Glutamatergic neuron (in vitro differentiated cells): Measurements from ENCODE around the gene GSE1. TPM values are rescaled to one million over a fixed set of nuclear protein-coding genes. Genes with fewer than 3 reads are reported as not detected.

Source experiments
- DNase-seq: peaks from one replicate; pipeline ENCODE4 v3.0.0; 2022
- H3K27ac Mint-ChIP-seq: one replicate; pipeline ENCODE4 v1.8.0; 2020; ENCODE audit warnings: mild to moderate bottlenecking, mixed read lengths, inconsistent platforms; ENCODE audit not compliant: unreplicated experiment
- H3K27me3 Mint-ChIP-seq: one replicate; pipeline ENCODE4 v1.8.0; 2020; ENCODE audit warnings: mild to moderate bottlenecking, moderate library complexity, mixed read lengths, inconsistent platforms; ENCODE audit not compliant: unreplicated experiment
- H3K36me3 Mint-ChIP-seq: one replicate; pipeline ENCODE4 v1.8.0; 2020; ENCODE audit warnings: mild to moderate bottlenecking, mixed read lengths, inconsistent platforms; ENCODE audit not compliant: unreplicated experiment
- H3K4me1 Mint-ChIP-seq: one replicate; pipeline ENCODE4 v1.8.0; 2020; ENCODE audit warnings: mild to moderate bottlenecking, low read depth, mixed read lengths, inconsistent platforms; ENCODE audit not compliant: unreplicated experiment
- H3K4me3 Mint-ChIP-seq: one replicate; pipeline ENCODE4 v1.8.0; 2020; ENCODE audit warnings: mild to moderate bottlenecking, mixed read lengths, inconsistent platforms; ENCODE audit not compliant: unreplicated experiment
- H3K9me3 Mint-ChIP-seq: one replicate; pipeline ENCODE4 v1.8.0; 2020; ENCODE audit warnings: mild to moderate bottlenecking, moderate library complexity, mixed read lengths, inconsistent platforms; ENCODE audit not compliant: unreplicated experiment
- CTCF ChIP-seq: fragments of 200-600 bp; sonication (generic); IDR thresholded peaks from one replicate; pipeline ENCODE4 v1.5.0; 2021; ENCODE audit not compliant: partially characterized antibody, unreplicated experiment
- total RNA-seq: library from RNA; stranded (reverse); fragmentation: NEBNext Ultra II Directional; extraction: Animal tissue kit (Norgen Biotek cat#: 25700); gene quantifications from one replicate; pipeline ENCODE4 v1.2.1, GENCODE V29; 2021; ENCODE audit not compliant: unreplicated experiment

GSE1 gene
- total RNA-seq, 1 donor from 2014 or later: 473 TPM

- DNase-seq: no peak
- H3K36me3 Mint-ChIP-seq: no peaks in the 10 kb centered on the region
- peak overlapping the region; percentile 3 for H3K4me3 Mint-ChIP-seq
- H3K27me3 Mint-ChIP-seq: peaks cover 15% of the 10 kb centered on the region
- TF ChIP-seq CTCF: no peak
- peak overlapping the region; percentile 88 for H3K27ac Mint-ChIP-seq
- H3K9me3 Mint-ChIP-seq: peaks cover 27% of the 10 kb centered on the region
- H3K4me1 Mint-ChIP-seq: peaks cover 11% of the 10 kb centered on the region
Observed at GRCh38 chr16:85679870-85680269, 66.7 kb downstream of the GSE1 start.

- Mint-ChIP-seq H3K9me3 (peaks cover 24% of the 10 kb centered on the region), H3K4me3 (no peak overlapping the region), H3K27ac (peak overlapping the region; percentile 88), H3K36me3 (no peaks in the 10 kb centered on the region), H3K27me3 (peaks cover 14% of the 10 kb centered on the region), H3K4me1 (peaks cover 11% of the 10 kb centered on the region)
- no peak for TF ChIP-seq CTCF
- no peak for DNase-seq
Observed at GRCh38 chr16:85680352-85680944, 67.3 kb downstream of the GSE1 start.

GRCh38 chr16:85681255-85681654 lies 68.1 kb downstream of the GSE1 start:
- DNase-seq: no peak
- Mint-ChIP-seq H3K4me3 (no peak overlapping the region), H3K4me1 (peaks cover 8% of the 10 kb centered on the region), H3K9me3 (peaks cover 24% of the 10 kb centered on the region), H3K27me3 (peaks cover 14% of the 10 kb centered on the region), H3K27ac (no peak overlapping the region), H3K36me3 (no peaks in the 10 kb centered on the region)
- TF ChIP-seq CTCF: no peak

GRCh38 chr16:85682516-85682915 lies 69.4 kb downstream of the GSE1 start:
- H3K4me1 Mint-ChIP-seq: peaks cover 8% of the 10 kb centered on the region
- no peaks in the 10 kb centered on the region for H3K36me3 Mint-ChIP-seq
- peak overlapping the region; percentile 17 for H3K27ac Mint-ChIP-seq
- no peak overlapping the region for H3K4me3 Mint-ChIP-seq
- DNase-seq: no peak
- peaks cover 22% of the 10 kb centered on the region for H3K9me3 Mint-ChIP-seq
- no peak for TF ChIP-seq CTCF
- H3K27me3 Mint-ChIP-seq: peaks cover 10% of the 10 kb centered on the region

GRCh38 chr16:85683363-85683762 lies 70.2 kb downstream of the GSE1 start:
- no peak for TF ChIP-seq CTCF
- Mint-ChIP-seq H3K27ac (no peak overlapping the region), H3K27me3 (peaks cover 7% of the 10 kb centered on the region), H3K4me1 (peaks cover 8% of the 10 kb centered on the region), H3K9me3 (peaks cover 18% of the 10 kb centered on the region), H3K36me3 (no peaks in the 10 kb centered on the region), H3K4me3 (peak overlapping the region; percentile 43)
- no peak for DNase-seq
